ENCODE measurements around the gene PLD1. TPM values are rescaled to one million over a fixed set of nuclear protein-coding genes. Genes with fewer than 3 reads are reported as not detected.

Gene PLD1
- total RNA-seq, 2 experiments from 2014 or later: 0.22 to 1.0 TPM

- no peaks in the 10 kb centered on the region for H3K36me3 ChIP-seq (ENCODE audit: insufficient read depth, low read length)
- intact Hi-C loops (cut with DNase I, micrococcal nuclease): no loop called here
- peaks cover 0 to 13% of the 10 kb centered on the region in 2 experiments for H3K27me3 ChIP-seq (ENCODE audit: control insufficient read depth in 1 of 2, insufficient read depth in 2 of 2, low read length in 2 of 2)
- Mint-ChIP-seq H3K9me3 (no peaks in the 10 kb centered on the region), H3K4me1 (ENCODE audit: low read depth) (no peaks in the 10 kb centered on the region), H3K27me3 (peaks cover 40% of the 10 kb centered on the region), H3K27ac (no peak overlapping the region), H3K4me3 (no peak overlapping the region), H3K36me3 (ENCODE audit: low read depth) (no peaks in the 10 kb centered on the region)
- CTCF ChIA-PET: no interaction called here
- no peaks in the 10 kb centered on the region for H3K9me3 ChIP-seq (ENCODE audit: control insufficient read depth in 1 of 2, insufficient read depth in 1 of 2, low read length in 2 of 2)
- no peak for ATAC-seq (ENCODE audit: poor library complexity)
- no peak for TF ChIP-seq CTCF (IDR thresholded peaks at IDR 0.05)
- H3K4me1 ChIP-seq (ENCODE audit: insufficient read depth, low read length): no peaks in the 10 kb centered on the region
- no peak overlapping the region for H3K4me3 ChIP-seq (ENCODE audit: low read length)
- POLR2A ChIA-PET: no interaction called here
- DNase-seq: no peak
- H3K27ac ChIP-seq (ENCODE audit: low read depth in 1 of 2, low read length in 2 of 2): no peak overlapping the region
Measured at GRCh38 chr3:171745577-171746319, 64.5 kb downstream of the PLD1 start.

GRCh38 chr3:171744158-171744741 is 66.0 kb downstream of the PLD1 start:
- TF ChIP-seq CTCF (IDR thresholded peaks at IDR 0.05): no peak
- Histone ChIP-seq H3K9me3 (ENCODE audit: control insufficient read depth in 1 of 2, insufficient read depth in 1 of 2, low read length in 2 of 2) (no peaks in the 10 kb centered on the region), H3K4me3 (ENCODE audit: low read length) (no peak overlapping the region), H3K4me1 (ENCODE audit: insufficient read depth, low read length) (no peaks in the 10 kb centered on the region), H3K27ac (ENCODE audit: low read depth in 1 of 2, low read length in 2 of 2) (no peak overlapping the region), H3K36me3 (ENCODE audit: insufficient read depth, low read length) (no peaks in the 10 kb centered on the region), H3K27me3 (ENCODE audit: control insufficient read depth in 1 of 2, insufficient read depth in 2 of 2, low read length in 2 of 2) (peaks cover 0 to 5% of the 10 kb centered on the region in 2 experiments)
- Mint-ChIP-seq H3K4me3 (no peak overlapping the region), H3K27ac (no peak overlapping the region), H3K36me3 (ENCODE audit: low read depth) (no peaks in the 10 kb centered on the region), H3K27me3 (peaks cover 30% of the 10 kb centered on the region), H3K9me3 (no peaks in the 10 kb centered on the region), H3K4me1 (ENCODE audit: low read depth) (no peaks in the 10 kb centered on the region)
- no peak for DNase-seq
- POLR2A ChIA-PET: interaction anchor here (1.1 kb wide), 1 partner anchor 12 kb away, joined by 3 read pairs; no protein-coding TSS in a partner anchor
- CTCF ChIA-PET: no interaction called here
- intact Hi-C loops (cut with DNase I, micrococcal nuclease): no loop called here
- ATAC-seq (ENCODE audit: poor library complexity): no peak

GRCh38 chr3:171743327-171744157 is 66.7 kb downstream of the PLD1 start:
- no peak for DNase-seq

More at GRCh38 chr3:171743327-171744157, 66.7 kb downstream of the PLD1 start:
- Histone ChIP-seq H3K4me1 (ENCODE audit: insufficient read depth, low read length) (no peaks in the 10 kb centered on the region), H3K9me3 (ENCODE audit: control insufficient read depth in 1 of 2, insufficient read depth in 1 of 2, low read length in 2 of 2) (no peaks in the 10 kb centered on the region), H3K4me3 (ENCODE audit: low read length) (no peak overlapping the region), H3K27me3 (ENCODE audit: control insufficient read depth in 1 of 2, insufficient read depth in 2 of 2, low read length in 2 of 2) (no peaks in the 10 kb centered on the region), H3K36me3 (ENCODE audit: insufficient read depth, low read length) (no peaks in the 10 kb centered on the region), H3K27ac (ENCODE audit: low read depth in 1 of 2, low read length in 2 of 2) (no peak overlapping the region)
- no peak overlapping the region for H3K27ac Mint-ChIP-seq
- POLR2A ChIA-PET: no interaction called here
- no peaks in the 10 kb centered on the region for H3K36me3 Mint-ChIP-seq (ENCODE audit: low read depth)
- no peak overlapping the region for H3K4me3 Mint-ChIP-seq
- H3K9me3 Mint-ChIP-seq: no peaks in the 10 kb centered on the region
- peaks cover 25% of the 10 kb centered on the region for H3K27me3 Mint-ChIP-seq
- no peak for TF ChIP-seq CTCF (IDR thresholded peaks at IDR 0.05)
- intact Hi-C loops (cut with DNase I, micrococcal nuclease): no loop called here
- no peaks in the 10 kb centered on the region for H3K4me1 Mint-ChIP-seq (ENCODE audit: low read depth)
- ATAC-seq (ENCODE audit: poor library complexity): no peak
- CTCF ChIA-PET: interaction anchor here (1.0 kb wide), 1 partner anchor 12 kb away, joined by 3 read pairs; no protein-coding TSS in a partner anchor

Data from CD4-positive, alpha-beta T cell (primary cell).